HG03095 (cell line): ENCODE data around the gene TGFB1I1.
"Not testable (repeated sequence)": the region's sequence is repeated elsewhere in the genome, so short reads cannot be mapped to it uniquely, and the experiment has no call there.

ENCODE experiments used
- ATAC-seq: cut with Tn5 transposase; IDR thresholded peaks from one replicate; pipeline ENCODE4 v1.9.1; 2021; ENCODE audit warnings: moderate library complexity; ENCODE audit not compliant: unreplicated experiment

TGFB1I1 gene

GRCh38 chr16:31471875-31472708 lies at the start of gene TGFB1I1:
Gene TGFB1I1, plus strand, starts transcription at chr16:31472152. Its CDS starts 37 bp downstream, at chr16:31472189.
- ATAC-seq = no peak

DNA sequence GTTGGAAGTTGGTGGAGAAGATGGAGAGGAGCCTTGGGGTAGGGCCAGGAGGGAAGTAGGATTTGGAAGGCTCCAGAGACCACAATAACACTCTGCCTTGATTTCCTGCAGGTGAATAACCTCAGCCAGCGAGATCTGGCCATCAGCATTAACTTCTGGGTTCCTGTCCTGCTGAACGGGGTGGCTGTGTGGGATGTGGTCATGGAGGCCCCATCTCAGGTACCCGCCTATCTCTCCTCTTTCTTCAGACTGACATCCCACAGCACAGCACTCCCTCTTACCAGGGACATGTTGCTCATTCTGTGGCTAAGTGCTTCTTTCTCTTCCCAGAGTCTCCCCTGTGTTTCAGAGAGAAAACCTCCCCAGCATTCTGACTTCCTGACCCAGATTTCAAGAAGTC lies 48.7 kb upstream of the TGFB1I1 start:
- ATAC-seq = no peak

GRCh38 chr16:31423801-31424200 lies 48.2 kb upstream of the TGFB1I1 start:
- ATAC-seq = no peak

DNA sequence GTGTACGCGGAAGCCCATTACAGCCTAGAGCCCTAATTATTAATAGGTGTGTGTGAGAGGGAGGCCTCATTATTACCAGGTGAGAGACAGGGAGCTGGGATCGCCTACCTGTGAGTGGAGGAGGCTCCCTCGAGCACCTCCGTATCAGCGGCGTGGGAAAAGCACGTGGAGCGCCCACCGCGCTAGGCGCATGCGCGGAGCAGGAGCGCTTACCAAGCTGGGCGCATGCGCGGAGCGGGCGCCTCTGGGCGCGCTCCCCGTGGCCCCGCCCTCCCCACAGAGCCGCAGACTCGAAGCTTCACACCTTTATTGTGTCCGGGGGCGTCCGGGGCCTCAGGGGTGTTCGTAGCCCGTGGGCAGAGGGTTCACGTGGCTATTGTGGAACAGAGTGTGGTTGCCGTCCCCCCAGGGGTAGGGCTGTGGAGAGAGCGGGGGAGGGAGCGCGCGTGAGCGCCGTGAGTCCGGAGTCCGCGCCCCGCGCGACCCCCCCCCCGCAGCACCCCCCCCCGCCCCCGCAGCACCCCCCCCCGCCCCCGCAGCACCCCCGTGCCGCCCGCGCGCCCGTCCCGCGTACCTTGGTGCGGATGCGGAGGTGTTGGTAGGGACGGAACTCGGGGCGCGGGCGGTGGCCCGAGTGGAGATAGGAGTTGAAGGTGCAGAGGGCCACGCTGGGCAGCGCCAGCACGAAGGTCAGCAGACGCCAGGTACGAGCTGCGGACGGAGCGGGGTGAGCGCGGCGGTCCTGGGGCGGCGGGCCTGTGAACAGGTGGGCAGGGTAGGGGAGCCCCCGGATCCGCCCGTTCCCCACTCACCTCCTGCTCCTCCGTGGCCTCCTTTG lies 44.3 kb upstream of the TGFB1I1 start:
- no peak for ATAC-seq

GRCh38 chr16:31428279-31428597 lies 43.7 kb upstream of the TGFB1I1 start, which contains the start of gene COX6A2:
Gene COX6A2, minus strand, starts transcription at chr16:31428360. Its CDS starts 35 bp downstream, at chr16:31428325.
- no peak for ATAC-seq

DNA sequence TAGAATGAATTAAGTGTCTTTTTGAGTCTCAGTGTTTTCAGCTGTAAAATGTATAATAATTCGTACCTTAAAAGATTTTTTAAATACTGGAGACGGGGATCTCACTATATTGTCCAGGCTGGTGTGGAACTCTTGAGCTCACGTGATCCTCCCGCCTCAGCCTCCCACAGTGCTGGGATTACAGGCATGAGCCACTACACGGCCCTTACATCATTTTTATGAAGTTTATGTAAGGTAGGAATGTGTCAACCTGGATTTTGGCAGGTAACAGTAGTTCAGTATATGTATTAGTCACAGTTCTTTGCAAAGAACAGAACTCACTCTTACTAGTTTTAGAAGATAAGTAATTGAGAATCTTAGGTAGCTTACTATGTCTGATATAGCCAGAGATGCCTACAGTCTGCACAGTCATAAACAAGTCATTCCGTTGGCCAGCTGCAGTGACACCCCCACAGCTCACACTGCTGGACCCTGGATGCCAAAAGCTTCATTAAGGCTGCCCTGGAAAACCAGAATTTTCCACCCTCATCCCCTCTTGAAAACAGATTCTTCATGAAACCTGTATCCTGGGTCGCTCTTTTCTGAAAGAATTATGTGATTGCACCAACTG lies 43.2 kb upstream of the TGFB1I1 start:
- no peak for ATAC-seq

GRCh38 chr16:31429314-31429713 lies 42.6 kb upstream of the TGFB1I1 start:
- no peak for ATAC-seq

DNA sequence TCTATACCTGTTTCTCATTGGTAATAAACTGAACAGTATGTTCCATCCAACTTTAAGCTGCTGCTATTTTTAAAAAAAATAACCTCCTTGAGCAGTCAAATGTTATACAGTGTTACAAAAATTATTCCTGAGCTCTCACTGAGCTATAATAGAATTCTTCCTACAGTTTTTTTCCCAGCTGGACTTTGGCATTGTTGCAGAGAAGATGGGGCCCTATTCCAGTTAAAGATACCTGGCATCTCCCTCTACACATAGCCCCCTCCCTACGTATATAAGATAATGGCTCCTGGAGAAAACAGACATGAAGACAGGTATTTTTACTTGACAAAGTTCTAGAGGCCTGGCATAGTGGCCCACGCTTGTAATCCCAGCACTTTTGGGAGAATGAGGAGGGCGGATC lies 42.2 kb upstream of the TGFB1I1 start:
- no peak for ATAC-seq

DNA sequence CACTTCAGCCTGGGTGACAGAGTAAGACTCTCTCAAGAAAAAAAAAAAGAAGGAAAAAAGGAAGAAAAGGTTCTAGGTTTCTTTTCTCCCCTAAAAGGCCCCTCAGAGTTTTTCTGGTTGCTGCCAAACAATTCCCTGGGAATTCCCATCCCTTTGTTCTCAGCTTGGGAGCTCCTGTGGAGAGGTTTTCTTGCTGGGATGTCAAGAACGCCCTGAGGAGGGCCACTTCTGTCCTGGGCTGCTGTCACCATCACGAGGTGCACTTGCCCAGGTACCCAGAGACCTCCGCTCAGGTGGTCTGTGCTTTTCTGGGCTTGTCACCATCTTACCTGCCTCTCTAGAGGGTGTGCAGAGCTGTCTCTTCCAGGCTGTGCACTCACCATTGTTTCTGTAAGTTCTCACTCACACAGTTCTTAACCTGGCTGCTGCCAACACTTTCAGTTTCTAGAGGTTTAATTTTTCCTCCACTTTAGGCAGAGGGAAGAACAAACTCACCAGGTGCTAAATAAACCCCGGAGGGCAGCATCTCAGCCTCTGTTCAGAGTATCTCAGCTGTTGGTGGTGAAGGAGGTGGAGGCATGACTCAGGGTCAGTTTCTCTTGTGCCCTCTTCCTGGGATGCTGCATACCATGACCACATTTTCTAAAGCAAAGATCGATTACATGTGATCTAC lies 41.4 kb upstream of the TGFB1I1 start:
- ATAC-seq = no peak

DNA sequence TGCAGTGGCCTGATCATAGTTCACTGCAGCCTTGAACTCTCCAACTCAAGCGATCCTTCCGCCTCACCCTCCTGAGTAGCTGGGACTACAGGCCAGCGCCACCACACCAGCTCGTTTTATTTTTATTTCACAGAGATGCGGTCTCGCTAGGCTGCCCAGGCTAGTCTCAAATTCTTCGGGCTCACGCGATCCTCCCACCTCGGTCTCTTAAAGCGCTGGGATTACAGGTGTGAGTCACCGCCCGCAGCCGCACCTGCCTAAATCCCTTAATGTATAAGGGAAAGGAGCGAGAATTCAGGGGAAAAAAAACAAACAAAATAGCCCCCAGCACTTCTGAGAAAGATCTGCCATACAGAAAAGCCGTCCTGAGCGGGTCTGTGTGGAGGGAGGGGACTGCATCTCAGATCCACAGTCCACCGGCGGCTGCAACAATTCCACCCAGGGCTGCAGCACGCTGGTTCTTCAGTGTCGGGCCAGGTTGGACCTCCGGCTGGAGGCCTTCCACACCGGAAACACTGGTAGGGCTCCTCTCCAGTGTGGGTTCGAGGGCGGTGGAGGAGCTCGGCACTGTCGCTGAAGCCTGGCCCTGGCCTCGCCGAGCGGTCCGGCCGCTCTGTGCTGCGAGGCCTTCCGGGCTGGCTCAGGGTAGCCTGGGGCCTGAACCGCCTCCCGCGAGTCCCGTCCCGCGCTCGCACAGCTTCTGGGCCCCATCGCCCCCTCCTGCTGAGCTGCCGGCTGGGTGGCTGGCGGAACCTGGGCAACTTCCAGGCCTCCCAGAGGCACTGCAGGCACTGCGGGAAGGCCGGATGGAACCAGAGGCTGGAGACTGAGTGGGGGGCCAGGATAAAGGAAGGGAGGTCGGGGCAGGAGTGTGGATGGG lies 36.4 kb upstream of the TGFB1I1 start:
- ATAC-seq = no peak

- no peak for ATAC-seq
Measured at GRCh38 chr16:31436221-31437045, 35.5 kb upstream of the TGFB1I1 start.

- no peak for ATAC-seq
Measured at GRCh38 chr16:31438414-31438813, 33.5 kb upstream of the TGFB1I1 start.

GRCh38 chr16:31439023-31439422 lies 32.9 kb upstream of the TGFB1I1 start:
- ATAC-seq = not testable (repeated sequence)

DNA sequence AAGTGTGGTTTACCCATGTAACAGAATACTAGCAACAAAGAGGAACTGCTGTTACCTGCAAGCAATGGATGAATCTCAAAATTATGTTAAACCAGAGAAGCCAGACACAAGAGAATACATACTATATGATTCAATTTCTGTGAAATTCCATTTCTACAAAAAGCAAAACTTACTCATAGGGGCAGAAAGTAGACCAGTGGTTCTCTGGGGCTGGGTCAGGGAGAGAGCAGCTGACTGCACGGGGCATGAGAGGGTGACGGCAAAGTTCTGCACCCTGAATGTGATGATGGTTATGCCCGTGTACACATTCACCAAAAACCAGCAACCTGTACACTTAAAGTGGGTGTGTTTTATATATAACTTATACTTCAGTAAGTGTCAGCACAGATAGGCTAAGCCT lies 32.4 kb upstream of the TGFB1I1 start:
- no peak for ATAC-seq

- no peak for ATAC-seq
Measured at GRCh38 chr16:31440516-31441184, 31.3 kb upstream of the TGFB1I1 start.

DNA sequence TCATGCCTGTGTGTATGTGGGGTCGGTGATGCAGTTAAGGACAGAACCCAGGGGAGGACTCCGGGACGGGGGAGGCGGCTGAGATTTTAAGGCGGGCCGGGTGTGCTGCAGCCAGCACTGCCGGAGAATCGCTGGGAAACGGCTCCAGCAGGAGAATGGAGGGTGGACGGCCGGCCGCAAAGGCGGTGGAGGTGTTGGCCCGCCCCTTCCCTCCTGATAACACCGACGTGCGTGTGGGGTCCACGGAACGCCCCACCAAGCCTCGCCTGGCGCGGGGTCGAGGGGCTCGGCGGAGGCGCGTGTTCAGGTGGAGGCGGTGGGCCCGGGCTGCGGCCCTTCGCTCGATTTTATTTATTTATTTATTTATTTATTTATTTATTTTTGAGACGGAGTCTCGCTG lies 30.0 kb upstream of the TGFB1I1 start:
- ATAC-seq = no peak

GRCh38 chr16:31445931-31446330 lies 26.0 kb upstream of the TGFB1I1 start:
- not testable (repeated sequence) for ATAC-seq

- ATAC-seq = no peak
Measured at GRCh38 chr16:31451201-31451600, 20.8 kb upstream of the TGFB1I1 start.
